SKM-1 treated with dmso at 0.1 percent for 144 hours (cell line): ENCODE results near the gene TEP1.

ENCODE experiments used
- DNase-seq: peaks from one replicate; lab custom pipeline; 2025; ENCODE audit not compliant: unreplicated experiment; lab: John Stamatoyannopoulos, UW

TEP1 gene

DNA sequence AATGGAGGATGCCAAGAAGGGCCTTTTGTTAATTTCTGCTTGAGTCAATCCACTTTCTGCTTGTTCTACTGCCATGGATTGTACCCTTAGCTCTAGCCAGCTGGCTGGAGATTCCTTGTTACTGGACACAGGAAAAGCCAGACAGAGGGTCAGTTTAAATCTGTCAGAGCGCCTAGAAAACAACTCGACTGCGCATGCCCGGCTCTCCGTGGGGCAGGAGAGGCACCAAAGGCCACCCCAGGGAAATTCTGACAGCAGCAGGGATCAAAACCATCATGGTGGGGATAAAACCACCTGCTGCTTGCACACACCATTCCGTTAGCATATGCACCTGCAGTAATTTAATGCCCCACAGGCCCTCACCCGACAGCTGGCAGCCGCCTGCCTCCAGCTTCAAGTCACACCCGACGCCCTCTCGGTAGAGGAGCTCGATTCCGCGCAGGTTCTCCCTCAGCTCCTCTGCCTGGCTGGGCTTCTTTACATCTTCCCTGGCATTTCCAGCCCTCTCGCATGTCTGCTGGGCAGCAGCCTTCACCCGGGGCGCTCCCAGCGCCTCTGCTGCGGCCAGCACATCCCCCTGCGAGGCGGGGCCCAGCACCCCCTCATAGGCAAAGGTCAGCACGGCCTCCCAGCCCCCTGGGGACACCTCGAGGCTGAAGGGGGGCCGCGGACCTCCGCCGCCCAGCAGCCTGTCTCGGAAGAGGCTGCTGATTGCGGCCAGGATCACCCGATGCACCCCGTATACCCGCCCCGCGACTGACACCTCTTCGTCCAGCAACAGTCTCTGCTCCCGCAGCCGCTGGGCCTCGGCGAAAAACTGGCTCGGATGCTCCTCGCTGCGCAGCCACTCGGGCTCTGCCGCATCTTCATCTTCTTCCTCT is 21.6 kb upstream of the TEP1 start:
- DNase-seq = no peak

DNA sequence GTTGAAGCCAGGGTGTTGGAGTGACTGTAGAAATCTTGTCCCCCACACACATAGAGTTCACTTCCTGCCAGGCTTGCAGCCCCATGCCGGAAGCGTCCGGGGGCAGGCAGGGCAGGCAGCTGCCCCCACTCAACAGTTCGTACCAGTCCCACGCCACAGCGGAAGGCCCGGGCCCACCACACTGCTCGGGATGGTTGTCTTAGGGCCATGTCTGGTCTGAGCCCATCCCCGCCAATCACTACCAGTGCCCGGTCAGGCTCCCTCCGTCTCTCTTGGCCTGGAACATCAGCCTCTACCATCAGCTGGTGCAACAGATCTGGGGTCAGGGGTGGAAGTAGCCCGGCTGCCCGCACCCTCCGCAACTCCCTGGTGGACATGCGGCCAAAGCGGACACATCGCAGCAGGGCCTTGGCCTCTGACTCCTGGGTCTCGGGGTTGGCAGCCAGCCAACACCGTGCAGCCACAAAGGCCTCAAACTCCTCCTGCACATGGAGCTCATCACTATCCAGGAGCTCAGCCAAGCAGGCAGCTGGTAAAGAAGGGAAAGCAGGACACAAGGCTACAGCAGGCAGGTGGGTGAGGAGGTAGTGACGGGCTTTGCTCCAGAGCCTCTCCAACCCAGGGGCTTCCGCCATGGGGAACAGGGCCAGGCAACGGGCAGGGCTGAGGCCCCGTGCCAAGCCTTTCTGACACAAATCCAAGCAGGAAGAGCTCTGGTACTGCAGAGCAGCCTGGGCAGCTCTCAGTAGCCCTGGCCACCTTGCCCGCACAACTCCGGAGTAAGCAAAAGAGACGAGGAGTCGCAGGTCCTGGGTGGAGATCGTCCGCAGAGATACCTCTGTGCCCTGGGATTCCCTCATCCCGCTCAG is 16.7 kb upstream of the TEP1 start:
- no peak for DNase-seq

DNA sequence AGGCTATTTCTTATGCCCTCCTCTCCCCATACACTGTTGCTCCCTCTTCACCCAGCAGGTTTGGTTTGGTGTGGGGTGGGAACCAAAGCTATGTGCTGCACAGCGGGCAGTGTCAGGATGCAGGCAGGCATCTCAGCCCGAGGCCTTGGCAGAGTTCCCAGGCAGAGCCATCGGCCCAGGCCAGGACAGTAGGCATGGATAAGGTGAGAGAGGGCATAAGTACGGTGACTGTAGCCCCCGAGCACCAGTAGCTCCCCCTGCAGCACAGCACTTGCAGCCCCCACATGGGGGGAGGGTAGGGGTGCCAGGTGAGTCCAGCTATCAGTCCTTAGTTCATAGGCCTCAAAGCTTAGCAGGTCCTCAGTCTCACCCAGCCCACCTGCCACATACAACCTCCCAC is 15.5 kb upstream of the TEP1 start:
- no peak for DNase-seq

DNA sequence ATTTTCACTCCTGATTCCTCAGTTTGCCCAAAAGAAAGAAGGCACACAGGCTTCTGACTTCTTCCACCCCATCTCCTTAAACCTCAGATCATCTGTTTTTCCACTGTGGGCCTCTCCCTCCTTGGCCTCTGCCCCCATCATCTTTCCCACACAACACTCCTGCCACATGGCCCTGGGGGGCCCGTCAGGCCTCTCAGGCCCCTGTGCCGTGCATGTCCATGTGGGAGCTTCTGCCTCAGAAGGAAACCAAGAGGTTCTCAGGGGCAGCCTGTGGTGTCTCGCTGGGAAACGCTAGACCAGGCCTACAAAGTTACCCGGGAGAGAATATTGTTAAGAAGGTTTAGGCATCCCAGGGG is 14.7 kb upstream of the TEP1 start:
- no peak for DNase-seq

DNA sequence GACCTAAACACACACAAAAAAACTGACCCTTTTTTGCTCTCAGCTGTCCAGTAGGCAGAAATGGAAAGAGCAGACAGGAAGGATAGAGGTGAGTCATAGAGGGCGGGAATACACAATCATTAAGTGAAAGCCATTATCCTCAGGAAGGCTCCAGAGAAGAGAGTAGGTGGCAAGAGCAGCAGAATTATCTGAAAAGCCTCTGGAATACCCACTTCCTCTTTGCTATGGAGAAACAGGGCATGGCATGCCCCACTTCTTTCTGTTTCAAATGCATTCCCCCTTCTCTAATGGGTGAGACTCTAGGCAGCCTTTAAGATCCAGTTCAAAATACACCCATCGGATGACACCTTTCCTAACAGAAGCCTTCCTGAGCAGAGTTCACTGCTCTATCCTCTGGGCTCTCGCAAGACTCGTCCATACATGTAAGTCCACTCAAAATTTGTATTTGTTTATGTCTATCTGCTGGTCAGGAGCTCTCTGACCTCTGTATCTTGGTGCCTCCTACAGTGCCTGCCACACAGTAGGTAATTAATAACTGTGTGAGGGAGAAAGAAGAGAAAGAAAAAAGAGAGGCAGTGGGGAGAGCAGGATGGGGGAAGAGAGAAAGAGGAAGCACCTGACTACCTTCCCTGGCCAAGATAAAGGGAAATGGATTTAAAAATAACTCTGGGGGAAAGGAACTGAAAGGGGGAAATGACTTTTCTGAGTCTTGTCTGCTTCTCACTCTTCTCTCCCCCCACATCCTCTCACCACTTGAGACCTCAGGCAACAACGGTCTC is 14.1 kb upstream of the TEP1 start:
- peak; percentile 74 for DNase-seq

DNA sequence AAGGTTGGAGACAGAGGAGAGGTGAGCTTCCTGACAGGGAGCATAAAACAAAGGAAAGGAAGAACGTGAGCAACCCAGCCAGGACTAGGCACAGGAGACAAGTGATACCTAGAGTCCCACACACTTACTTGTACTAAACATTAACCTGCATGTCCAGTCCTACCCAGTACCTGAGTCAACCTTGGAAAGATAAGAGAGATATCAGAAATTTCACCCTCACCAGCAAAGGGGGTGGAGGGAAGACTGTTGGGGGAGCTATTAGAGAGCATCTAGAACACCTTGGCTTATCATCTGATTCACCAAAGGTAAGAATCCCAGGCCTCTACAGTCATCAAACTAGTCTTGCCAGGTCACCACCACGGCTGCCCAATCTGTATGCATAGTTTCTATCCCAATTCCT is 11.6 kb upstream of the TEP1 start:
- no peak for DNase-seq

DNA sequence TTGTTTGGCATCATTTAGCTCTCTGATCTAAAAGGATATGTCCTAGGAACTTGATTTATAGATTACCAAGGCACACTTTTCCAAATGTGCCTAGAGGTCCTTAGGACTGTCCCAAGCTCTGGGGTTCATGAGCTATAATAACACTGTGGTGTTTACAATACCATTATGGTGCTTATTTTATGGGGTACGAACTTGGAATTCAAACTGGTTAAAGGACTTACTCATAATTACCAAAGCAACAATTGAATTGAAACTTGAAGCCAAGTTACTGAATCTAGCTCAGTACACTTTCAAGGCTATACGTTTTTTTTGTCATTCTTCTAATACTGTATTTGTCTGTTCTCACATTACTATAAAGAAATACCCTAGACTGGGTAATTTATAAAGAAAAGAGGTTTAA is 9.6 kb upstream of the TEP1 start:
- DNase-seq = no peak

DNA sequence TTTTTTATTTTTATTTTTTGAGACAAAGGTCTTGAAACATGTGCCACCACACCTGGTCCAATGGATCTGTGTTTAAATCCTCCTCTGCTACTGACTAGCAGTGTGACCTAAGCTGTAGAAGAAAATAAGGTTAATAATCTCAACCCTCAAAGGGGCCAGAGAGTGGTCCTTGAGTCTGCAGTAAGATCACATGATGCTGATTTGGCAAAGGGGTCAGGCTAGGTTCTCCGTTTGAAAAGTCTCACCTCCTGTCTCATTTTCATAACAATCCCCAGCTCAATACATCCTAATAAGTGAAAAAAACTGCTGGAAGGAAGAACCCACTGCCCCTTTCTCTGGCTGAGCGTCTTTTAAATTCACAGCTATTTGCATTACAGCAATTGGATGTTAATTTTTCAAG is 8.0 kb upstream of the TEP1 start:
- DNase-seq = no peak

DNA sequence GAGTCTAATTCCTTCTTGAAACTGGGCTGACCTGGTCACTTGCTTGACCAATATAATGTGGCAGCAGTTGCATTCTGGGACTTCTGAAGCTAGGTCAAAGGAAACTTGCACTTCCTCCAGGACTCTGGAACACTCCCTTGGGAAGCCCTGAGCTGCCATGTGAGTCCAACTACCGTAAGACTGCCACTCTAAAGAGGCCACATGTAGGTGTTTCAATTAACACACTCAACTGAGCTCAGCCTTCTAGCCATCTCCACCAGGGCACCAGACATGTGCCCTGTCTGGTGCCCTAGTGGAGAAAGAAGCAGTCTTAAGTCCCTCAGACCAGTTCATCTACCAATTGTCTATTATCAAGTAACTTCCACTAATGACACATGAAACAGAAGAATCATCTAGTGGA is 6.1 kb upstream of the TEP1 start:
- no peak for DNase-seq

DNA sequence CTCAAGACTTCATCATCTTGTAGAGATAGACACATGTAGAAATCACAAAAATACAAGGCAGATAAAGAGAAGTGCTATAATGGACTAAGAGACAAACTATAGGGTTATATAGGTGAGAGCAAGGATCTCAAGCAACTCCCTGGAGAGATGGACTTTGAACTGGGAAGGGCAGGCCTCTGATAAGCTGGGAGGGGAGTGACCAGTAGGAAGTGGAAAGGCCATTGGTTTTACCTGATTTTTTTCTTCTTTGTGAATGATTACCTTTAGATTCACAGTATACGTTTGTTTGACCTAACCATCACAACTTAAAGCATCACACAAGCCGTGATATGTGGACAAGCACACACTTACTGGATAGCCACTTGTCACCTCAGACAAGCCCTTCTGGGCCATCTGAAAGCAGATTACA is 5.2 kb upstream of the TEP1 start:
- no peak for DNase-seq

DNA sequence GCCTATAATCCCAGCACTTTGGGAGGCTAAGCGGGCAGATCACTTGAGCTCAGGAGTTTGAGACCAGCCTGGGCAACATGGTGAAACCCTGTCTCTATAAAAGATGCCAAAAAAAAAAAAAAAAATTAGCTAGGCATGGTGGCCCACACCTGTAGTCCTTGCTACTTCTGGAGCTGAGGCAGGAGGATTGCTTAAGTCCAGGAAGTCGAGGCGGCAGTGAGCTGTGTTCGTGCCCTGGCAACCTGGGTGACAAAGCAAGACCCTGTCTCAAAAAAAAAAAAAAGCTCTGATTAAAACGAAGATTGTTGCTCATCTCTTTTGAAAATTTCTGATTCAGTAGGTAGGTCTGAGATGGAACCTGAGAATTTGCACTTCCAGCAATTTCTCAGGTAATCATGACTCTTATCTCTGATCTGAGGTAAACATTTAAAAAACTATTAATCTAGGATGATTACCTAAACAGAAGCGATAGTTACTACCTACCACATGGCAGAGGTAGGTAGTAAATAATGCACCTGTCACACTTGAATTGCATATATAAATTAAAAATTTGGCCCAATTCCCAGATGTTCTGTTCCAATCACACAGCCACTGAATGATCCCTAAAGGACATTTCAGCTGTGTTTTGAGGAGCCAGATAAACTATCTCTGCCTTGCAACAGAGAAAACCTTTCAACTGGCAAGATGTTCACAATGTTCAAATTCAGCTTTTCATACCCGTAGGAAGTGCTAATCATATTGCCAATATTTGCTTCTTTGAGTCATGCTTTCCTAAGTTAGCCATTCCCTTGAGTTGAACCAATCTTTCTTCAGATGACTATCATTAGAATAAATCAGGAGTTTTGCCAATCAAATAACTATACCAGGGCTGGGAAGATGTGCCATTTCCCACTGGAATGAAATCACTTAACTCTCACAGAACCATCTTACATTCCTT is 4.2 kb upstream of the TEP1 start:
- DNase-seq = no peak

DNA sequence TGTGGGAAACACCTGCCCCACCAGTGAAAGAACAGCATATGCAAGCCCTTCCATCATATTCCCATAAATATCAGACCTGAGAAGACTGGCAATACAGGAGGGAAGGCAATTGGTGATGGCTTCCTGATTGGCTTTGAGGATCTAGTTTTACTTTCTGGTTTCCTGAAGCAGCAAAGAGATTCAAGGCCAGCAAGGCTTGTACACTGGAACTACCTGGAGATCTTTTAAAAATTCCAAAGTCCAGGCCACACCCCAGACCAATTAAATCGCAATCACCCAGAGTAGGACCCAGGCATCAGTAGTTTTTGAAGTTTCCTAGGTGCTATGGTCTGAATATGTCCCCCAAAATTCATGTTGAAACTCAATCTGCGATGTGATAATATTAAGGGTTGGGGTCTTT is 2.9 kb upstream of the TEP1 start:
- DNase-seq = no peak

DNA sequence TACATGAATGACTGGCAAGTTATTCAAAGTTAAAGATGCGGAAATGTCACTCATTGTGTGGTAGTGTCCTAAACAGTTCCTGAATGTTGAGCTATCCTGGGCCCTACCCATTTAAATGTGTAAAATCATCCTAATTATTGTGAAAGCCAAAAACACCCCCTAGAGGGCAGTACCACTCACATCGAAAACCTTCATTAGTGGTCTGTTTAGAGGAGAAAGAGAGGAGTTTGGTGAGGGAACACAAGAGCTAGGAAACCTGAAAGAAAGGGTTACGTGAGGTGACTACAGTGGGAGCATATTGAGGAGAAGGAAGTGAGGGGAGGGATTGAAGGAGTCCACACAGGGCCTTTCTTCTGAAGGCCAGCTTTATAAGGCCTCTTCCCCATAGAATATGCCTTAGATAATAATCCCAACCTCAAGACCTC is 2.5 kb upstream of the TEP1 start:
- peak; percentile 42 for DNase-seq

DNA sequence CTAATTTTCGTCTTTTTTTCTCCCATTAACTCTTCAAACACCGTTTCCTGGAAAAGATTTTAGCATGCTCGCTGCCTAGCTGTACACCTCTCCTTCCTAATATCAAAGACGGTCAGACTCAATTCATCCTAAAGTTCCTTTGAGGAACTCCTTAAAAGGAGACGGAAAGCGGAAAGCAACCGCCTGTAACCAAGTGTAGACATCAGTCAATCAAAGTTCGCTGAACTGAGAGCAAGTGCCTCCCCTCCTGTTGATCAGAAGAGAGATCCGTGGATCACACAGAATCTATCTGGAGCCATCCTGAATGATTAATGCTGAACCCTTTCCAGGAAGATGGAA is 412 bp upstream of the TEP1 start:
- no peak for DNase-seq

DNA sequence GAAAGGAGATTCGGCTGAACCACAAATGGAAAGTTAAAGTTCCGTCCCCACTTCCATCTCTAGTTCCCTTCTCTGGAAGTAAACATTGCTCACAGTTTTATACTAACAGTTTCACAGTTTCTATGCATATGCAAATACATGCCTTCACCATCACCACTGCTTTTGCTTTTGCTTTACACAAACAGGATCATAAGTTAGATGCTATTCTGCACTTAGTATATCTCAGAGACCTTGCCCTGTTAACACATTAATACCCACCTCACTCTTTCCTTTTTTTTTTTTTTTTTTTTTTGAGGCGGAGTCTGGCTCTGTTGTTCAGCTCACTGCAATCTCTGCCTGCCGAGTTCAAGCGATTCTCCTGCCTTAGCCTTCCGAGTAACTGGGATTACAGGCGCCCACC is 890 bp downstream of the TEP1 start:
- no peak for DNase-seq

DNA sequence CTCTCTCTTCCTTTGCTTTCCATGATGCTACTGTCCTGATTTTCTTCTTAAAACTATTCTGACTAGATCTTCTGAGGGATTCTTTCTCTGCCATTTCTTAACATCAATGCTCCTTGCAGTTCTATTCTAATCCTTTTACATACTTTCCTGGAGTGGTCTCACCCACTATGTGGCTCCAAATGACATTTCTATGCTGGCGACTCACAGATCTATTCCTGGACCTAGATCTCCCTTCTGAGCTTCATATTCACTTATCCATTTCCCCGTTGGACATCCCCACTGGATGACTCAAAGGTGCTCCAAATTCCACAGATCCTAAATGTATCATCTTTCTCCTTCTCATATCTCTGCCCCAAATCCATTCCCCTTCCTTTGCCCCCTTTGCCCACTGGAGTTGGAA is 4.1 kb downstream of the TEP1 start:
- DNase-seq = no peak

DNA sequence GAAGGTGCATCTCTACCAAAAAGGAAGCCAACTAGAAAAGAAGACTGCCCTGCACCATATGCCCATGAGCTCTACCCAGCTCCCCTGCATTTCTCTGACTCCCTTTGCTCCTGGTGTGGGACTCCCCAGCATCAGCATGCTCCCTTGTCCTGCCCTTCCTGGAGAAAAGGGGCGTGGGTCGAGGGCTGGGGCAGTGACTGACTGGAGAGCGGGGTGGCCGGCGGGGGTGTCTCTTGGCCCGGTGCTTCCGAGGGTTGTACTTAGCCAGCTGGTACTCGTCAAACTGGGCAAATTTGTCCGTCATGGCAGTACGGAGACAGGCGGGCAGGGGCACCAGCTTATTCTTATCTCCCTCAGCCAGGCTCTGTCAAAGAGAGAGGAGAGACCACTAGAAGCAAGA is 9.8 kb downstream of the TEP1 start:
- DNase-seq = no peak

DNA sequence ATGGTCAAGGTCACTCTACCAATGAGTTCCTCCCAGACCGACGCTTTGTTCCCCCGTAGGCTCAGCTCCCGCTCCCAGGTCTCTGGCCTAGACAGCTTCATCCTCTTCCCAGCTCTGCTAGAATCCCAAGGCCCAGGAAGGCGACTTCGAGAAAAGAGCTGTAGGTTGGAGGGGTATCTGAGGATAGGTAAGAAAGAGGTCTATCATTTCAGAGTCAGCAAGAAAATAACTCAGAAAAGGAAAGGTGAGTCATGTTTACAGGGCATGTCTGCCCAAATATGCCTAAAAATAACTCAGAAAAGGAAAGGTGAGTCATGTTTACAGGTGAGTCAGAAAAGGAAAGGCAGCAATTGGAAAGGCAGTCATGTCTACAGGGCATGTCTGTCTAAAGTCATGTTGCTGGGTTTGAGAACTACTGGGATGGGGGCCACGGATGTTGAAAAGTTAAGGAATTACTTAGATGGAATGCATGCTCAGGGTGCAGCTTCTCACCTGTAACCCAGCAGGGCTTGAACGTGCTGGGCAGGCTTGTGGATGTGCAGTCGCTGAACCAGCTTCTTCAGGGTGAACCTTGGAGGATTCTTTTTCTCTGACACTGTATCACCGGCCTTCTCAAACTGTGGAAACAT is 12.2 kb downstream of the TEP1 start:
- no peak for DNase-seq

DNA sequence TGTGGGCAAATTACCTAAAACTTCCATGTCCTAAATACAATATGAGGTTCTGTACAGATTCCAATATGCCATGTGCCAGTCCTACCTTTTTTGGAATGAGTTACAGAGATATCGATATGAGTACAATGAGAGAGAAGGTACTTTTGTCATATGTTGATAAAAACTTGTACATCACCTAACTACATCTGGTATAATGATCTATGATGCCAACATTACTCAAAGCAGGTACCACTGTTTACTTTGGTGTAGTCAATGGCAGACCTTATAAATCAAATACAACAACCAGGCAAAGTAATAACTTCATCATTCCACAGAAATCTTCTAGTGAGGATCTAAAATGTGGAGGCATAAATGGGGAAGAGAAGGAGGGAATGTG is 12.7 kb downstream of the TEP1 start:
- no peak for DNase-seq

DNA sequence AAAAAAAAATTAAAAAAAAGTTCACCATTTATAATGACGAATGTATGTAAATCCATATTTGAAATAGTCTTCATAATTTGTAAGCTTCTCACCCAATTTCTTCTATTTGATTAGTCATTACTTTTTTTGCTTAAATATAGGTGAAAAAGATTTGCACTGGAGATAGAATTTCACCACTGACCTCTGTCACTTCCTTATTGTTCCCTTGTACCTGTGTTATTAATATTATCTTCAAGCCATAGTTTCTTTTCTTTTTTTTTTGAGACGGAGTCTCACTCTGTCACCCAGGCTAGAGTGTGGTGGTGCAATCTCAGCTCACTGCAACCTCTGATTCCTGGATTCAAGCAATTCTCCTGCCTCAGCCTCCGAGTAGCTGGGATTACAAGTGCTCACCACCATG is 15.8 kb downstream of the TEP1 start:
- DNase-seq = no peak
